GM12864 (cell line): ENCODE results near the gene APOL3.
A peak's percentile ranks its signal among the peaks of the same experiment; 100 is the strongest.

ENCODE experiments used
- DNase-seq: peaks from one replicate; pipeline ENCODE4 v3.0.0-alpha.2; 2011; ENCODE audit warnings: low read depth
- H3K4me3 ChIP-seq: 2 replicates; pipeline ENCODE4 v1.5.1; 2011; ENCODE audit warnings: mild to moderate bottlenecking, low read depth, low read length, control low read depth
- TF ChIP-seq, protein P1 (sequence below): IDR thresholded peaks from 2 replicates; pipeline ENCODE4 v1.5.1; 2011; ENCODE audit warnings: low read depth, mild to moderate bottlenecking, moderate library complexity, low read length, control low read depth, inconsistent platforms; ENCODE audit errors: missing control alignments

The APOL3 gene

DNA sequence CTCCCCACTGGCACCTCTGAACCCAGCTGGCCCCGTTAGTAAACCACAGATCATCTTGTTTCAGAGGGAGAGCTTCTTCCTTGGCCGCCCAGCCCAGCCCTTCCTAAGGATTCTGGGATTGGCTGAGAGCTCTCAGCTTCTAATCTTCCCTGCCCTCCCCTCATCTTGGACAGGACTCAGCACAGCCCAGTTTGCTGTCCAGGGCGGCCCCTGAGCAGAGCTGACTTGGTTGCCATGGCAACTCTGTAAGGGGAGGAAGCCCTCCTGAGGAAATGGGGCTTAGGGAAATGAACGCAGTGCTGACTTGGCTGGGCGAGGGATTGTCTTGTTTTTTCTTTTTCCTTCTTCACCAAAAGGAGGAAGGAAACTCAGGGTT lies 36.5 kb upstream of the APOL3 start:
- H3K4me3 ChIP-seq: no peak overlapping the region
- no peak for DNase-seq
- TF ChIP-seq, protein P1, sequence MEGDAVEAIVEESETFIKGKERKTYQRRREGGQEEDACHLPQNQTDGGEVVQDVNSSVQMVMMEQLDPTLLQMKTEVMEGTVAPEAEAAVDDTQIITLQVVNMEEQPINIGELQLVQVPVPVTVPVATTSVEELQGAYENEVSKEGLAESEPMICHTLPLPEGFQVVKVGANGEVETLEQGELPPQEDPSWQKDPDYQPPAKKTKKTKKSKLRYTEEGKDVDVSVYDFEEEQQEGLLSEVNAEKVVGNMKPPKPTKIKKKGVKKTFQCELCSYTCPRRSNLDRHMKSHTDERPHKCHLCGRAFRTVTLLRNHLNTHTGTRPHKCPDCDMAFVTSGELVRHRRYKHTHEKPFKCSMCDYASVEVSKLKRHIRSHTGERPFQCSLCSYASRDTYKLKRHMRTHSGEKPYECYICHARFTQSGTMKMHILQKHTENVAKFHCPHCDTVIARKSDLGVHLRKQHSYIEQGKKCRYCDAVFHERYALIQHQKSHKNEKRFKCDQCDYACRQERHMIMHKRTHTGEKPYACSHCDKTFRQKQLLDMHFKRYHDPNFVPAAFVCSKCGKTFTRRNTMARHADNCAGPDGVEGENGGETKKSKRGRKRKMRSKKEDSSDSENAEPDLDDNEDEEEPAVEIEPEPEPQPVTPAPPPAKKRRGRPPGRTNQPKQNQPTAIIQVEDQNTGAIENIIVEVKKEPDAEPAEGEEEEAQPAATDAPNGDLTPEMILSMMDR: no peak

DNA sequence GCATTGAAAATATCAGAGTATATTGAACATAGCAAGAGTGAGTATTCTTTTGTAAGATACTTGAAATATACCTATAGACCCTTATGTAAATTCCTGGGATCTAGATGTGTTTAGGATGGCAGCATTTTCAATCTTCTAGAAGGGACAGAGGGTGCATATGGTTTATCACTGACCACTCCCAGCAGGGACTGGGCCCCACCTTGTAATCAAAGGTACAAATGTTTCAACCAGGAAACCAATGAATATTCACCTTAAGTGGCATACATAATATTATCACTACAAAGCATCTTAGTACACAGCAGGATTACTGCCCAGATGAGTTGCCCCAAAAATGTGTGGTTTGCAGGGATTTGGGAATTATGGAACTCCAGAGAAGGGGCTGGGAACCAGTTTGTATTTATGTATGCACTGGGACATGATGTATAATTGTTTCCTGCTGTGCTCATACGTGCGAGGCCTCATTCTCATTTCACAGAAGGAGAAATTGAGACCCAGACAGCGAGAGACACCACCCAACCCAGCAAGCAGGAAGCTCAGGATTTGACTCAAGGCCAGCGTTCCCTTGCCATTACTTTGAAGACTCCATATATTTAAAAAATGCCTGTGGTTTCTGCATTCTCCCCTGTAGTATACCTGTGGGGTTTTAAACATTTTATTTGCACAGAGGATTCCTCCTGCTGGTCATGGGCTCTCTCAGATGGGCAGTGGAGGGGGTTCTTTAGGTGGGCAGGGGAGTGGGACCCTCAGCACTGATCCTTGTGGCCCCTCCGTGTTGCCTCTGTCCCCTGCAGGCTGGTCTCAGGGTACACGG lies 35.9 kb upstream of the APOL3 start:
- no peak overlapping the region for H3K4me3 ChIP-seq
- TF ChIP-seq, protein P1: no peak
- DNase-seq: no peak

DNA sequence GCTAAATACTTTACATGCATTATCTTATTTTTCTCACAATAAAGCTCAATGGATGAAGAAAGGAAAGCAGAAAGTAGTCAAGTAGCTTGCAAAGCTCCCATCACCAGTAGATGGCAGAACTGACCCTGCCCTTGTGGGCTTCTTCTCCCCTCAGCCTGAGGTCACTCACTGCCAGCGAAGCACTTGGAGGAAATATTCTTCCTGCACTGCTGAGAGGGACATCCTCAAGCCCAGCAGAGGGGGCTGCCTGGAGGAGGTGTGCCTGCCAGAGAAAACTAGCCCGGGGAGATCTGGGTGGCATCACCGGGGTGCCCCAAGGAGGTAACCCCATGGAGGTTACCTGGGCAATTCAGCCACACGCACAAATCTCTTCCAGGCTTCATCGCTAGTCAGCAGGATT lies 34.4 kb upstream of the APOL3 start:
- no peak overlapping the region for H3K4me3 ChIP-seq
- no peak for DNase-seq
- TF ChIP-seq, protein P1: peak; percentile 72

DNA sequence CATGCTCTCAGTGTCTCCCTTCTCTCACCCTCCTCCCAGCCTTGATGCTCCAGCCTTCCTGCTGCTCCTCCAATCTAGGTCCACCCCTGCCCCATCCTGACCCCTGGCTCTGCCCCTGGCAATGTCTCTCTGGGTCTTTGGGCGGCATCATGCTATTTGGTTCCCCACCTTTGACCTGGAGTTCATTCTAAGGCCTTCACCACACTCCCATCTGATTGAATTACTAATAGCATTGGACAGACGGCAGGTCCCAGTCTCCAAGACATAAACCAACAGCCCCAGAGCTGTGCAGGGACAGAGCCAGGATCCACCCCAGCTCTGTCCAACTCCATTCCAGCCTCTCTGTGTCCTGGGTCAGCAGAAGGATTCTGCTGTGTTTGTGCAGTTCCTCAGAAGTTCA lies 33.8 kb upstream of the APOL3 start:
- TF ChIP-seq, protein P1: no peak
- no peak overlapping the region for H3K4me3 ChIP-seq
- no peak for DNase-seq

DNA sequence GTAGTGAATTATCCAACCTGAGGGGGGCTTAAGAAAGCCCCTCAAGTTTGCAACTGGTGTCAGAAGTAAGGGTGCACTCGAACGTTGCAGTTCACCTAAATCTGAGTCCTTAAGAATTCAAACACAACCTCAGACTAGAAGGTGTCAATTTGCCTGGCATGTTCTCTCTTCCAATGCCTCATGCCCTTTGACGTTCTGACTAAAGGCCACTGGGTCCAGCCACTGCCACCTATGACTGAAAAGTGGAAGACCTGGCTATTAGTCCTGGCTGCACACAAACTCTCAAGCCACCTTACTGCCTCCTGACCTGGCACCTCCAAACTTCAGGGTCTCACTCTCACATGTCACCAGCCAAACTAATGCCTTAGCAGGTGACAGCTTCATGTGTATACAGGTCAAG lies 33.0 kb upstream of the APOL3 start:
- H3K4me3 ChIP-seq: no peak overlapping the region
- TF ChIP-seq, protein P1: no peak

DNA sequence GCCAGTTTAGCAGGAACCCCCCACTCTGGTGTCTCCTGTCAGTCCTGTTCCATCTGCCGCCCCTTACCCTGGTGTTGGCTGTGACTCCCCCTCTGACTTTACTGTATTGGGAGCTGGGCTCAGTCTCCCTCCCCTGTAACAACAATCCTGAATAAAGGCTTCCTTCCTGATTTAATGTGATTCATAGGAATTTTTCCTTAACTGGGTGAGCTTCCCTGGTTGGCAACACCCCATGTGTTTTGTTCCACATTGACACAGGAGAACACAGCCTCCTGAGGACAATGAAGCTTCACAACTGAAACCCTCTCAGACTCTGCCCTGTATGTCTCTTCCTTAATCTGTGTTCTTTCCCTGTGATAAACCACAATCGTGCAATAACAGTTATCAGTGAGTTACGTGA lies 32.6 kb upstream of the APOL3 start:
- no peak for DNase-seq
- H3K4me3 ChIP-seq: no peak overlapping the region
- TF ChIP-seq, protein P1: no peak

More for the DNA sequence above, 33.0 kb upstream of the APOL3 start:
- no peak for DNase-seq

DNA sequence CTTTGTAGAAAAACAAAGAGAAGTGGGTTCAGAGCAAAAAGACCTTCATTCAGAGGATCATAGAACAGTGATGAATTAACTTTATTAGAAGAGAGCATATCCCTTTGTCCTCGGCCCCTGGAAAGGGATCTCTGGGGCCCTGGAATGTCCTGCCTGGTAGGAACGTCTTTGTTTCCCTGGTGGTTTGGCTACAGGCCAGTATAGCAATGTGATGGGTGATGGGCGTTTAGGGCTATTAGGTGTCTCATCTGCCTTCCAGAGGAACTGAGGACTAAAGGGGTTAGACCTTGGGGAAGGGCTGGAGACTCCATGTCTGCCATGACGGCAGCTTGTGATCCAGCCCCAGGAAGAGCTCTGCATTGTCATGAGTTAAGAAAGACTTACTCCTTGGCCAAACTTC lies 32.0 kb upstream of the APOL3 start:
- TF ChIP-seq, protein P1: no peak
- no peak for DNase-seq
- H3K4me3 ChIP-seq: no peak overlapping the region
